Skeletal muscle satellite cell (primary cell): ENCODE measurements around the gene LRRC37A.
"Not testable (repeated sequence)": the region's sequence is repeated elsewhere in the genome, so short reads cannot be mapped to it uniquely, and the experiment has no call there.

ENCODE experiments used
- H3K27me3 ChIP-seq: 2 replicates; pipeline ENCODE4 v1.7.0; 2013; ENCODE audit warnings: low read length; ENCODE audit not compliant: control insufficient read depth, insufficient read depth
- H3K36me3 ChIP-seq: 2 replicates; pipeline ENCODE4 v1.7.0; 2013; ENCODE audit warnings: mild to moderate bottlenecking, control low read depth, low read length; ENCODE audit not compliant: insufficient read depth
- H3K4me1 ChIP-seq: 2 replicates; pipeline ENCODE4 v1.7.0; 2013; ENCODE audit warnings: low read length; ENCODE audit not compliant: control insufficient read depth, insufficient read depth
- H3K4me2 ChIP-seq: 2 replicates; pipeline ENCODE4 v1.7.0; 2013; ENCODE audit warnings: mild to moderate bottlenecking, low read length
- H3K4me3 ChIP-seq: 2 replicates; pipeline ENCODE4 v1.7.0; 2013; ENCODE audit warnings: low read length
- H3K9ac ChIP-seq: 2 replicates; pipeline ENCODE4 v1.7.0; 2013; ENCODE audit warnings: mild to moderate bottlenecking, low read depth, low read length, moderate library complexity
- H3K9me3 ChIP-seq: replicated peaks from 2 replicates; pipeline ENCODE4 v1.7.0; 2013; ENCODE audit warnings: mild to moderate bottlenecking, control low read depth, low read length

LRRC37A gene

DNA sequence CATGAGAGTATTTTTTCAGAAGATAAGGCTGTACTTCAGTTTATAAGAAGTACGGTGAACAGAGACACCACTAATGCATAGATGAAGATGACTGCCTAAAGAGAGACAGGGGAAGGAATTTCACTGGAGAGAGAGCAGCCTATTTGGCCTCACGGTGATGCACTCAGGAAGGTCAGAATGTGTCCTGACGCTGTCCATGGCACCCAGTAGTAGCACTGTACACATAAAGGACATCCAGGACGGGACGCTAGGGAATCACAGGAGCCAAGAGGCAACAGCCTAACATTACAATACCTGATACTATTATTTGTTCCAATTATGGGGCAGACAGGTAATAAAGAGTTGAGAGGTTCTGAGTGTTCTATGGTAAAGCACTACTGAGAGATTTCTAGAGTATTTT, 24.9 kb upstream of the LRRC37A start:
- Histone ChIP-seq H3K9ac (no peak overlapping the region), H3K36me3 (no peaks in the 10 kb centered on the region), H3K4me2 (no peak overlapping the region), H3K9me3 (no peaks in the 10 kb centered on the region), H3K4me3 (no peak overlapping the region), H3K4me1 (peaks cover 7% of the 10 kb centered on the region), H3K27me3 (peaks cover 39% of the 10 kb centered on the region)

DNA sequence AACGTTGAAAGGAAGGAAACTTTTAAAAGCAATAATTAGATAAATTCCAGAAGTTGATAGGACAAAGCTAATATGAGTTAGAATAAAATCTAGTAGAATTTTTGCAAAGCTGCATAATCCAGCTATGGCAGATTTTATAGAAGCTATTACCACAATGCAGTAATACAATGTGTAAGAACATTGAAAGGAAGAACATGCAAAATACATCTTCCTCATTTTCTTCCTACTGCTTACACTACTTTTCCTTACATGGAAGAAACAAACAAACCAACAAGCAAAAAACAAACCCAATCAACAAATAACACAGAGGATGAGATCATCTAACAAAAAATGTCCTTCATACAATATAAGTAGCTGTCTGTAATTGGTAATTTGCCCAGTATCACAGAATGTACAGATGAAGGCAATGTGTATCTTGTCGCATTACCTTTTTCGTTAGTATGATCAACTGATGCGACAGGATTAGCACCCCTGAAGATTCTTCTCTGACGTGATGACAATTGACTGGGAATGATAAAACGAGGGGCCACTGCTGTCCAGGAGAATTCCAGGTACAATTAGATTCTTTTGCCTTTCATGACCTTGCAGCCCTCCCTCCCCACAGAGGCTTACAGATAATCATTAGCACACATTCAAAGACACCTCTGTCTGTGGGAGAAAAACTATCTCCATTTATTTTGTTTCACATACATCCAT, 21.2 kb upstream of the LRRC37A start:
- Histone ChIP-seq H3K9ac (no peak overlapping the region), H3K4me3 (no peak overlapping the region), H3K4me2 (no peak overlapping the region), H3K36me3 (no peaks in the 10 kb centered on the region), H3K9me3 (no peaks in the 10 kb centered on the region), H3K4me1 (no peaks in the 10 kb centered on the region), H3K27me3 (peaks cover 39% of the 10 kb centered on the region)

- H3K4me3 ChIP-seq, result no peak overlapping the region
- no peak overlapping the region for H3K4me2 ChIP-seq
- H3K9me3 ChIP-seq, result no peaks in the 10 kb centered on the region
- peaks cover 39% of the 10 kb centered on the region for H3K27me3 ChIP-seq
- H3K9ac ChIP-seq, result no peak overlapping the region
- H3K36me3 ChIP-seq, result no peaks in the 10 kb centered on the region
- H3K4me1 ChIP-seq, result no peaks in the 10 kb centered on the region
Observed at GRCh38 chr17:46274238-46274637, 20.7 kb upstream of the LRRC37A start.

DNA sequence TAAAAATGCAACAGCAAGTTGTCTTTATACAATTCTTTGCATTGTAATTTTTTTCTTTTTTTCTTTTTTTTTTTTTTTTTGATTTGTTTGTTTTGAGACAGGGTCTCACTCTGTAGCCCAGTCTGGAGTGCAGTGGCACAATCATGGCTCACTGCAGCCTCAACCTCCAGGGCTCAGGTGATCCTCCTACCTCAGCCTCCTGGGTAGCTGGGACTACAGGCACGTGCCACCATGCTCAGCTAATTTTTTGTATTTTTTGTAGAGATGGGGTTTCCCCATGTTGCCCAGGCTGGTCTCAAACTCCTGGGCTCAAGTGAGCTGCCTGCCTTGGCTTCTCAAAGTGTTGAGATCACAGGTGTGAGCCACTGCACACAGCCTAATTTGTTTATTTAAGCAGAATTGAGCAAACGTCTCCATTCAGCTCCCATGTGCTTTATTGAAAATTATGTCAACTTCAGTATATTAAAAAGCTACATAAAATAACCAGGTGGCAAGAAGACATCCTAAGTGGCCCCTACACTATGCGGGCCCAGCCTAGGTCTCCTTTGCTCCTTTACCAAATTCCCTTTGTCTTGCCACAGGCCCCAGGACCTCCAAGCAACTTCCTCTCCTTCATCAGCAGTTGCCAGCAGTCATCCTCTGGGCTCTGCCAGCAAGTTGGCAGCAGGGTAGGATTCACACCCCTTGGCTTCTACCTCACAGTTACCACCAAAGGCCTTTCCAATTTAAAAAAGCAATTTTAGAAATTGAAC, 18.0 kb upstream of the LRRC37A start:
- H3K36me3 ChIP-seq, H3K4me2 ChIP-seq, H3K4me3 ChIP-seq: not testable (repeated sequence)

DNA sequence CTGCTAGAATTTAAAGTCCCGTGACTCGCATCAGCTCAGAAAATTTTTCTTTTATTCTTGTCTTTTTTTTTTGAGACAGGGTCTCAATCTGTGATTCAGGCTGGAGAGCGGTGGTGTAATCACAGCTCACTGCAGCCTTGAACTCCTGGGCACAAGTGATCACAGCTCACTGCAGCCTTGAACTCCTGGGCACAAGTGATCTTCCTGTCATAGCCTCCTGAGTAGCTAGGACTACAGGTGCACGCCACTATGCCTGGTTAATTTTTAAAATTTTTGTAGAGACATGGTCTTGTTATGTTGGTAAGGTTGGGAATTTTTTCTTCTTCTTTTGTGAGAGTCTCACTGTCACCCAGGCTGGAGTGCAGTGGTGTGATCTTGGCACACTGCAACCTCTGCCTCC, 13.6 kb upstream of the LRRC37A start:
- not testable (repeated sequence) for H3K9ac ChIP-seq, H3K4me3 ChIP-seq, H3K27me3 ChIP-seq, H3K36me3 ChIP-seq, H3K4me2 ChIP-seq, H3K4me1 ChIP-seq, H3K9me3 ChIP-seq

More for the DNA sequence above, 18.0 kb upstream of the LRRC37A start:
- not testable (repeated sequence) for H3K9ac ChIP-seq, H3K9me3 ChIP-seq, H3K4me1 ChIP-seq
- H3K27me3 ChIP-seq, result peaks cover 26% of the 10 kb centered on the region

- not testable (repeated sequence) for H3K9me3 ChIP-seq, H3K4me2 ChIP-seq, H3K4me3 ChIP-seq, H3K9ac ChIP-seq, H3K36me3 ChIP-seq, H3K27me3 ChIP-seq
- peaks cover 10% of the 10 kb centered on the region for H3K4me1 ChIP-seq
Observed at GRCh38 chr17:46282635-46283034, 12.3 kb upstream of the LRRC37A start.

- not testable (repeated sequence) for H3K4me2 ChIP-seq, H3K9me3 ChIP-seq, H3K36me3 ChIP-seq, H3K4me1 ChIP-seq, H3K4me3 ChIP-seq, H3K27me3 ChIP-seq, H3K9ac ChIP-seq
Observed at GRCh38 chr17:46284467-46284866, 10.5 kb upstream of the LRRC37A start.

DNA sequence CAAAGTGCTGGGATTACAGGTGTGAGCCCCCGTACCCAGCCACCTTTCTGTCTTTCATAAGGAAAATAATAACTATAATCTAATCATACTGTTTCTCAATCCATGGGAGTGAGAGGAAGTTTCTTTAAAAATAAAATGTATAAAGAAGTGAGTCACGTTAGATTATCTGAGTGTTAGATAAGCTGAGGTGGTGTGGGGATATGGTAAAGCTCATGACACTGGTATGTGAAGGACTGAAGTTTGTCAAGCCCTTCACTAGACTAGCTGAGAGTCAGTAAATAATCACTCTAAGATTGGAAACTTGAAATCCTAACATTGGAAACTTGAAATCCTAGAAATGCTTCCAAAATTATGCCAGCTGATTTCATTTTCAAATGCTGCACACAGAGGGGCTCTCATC, 9.4 kb upstream of the LRRC37A start:
- not testable (repeated sequence) for H3K36me3 ChIP-seq, H3K4me2 ChIP-seq, H3K9me3 ChIP-seq, H3K4me3 ChIP-seq, H3K9ac ChIP-seq, H3K4me1 ChIP-seq, H3K27me3 ChIP-seq

DNA sequence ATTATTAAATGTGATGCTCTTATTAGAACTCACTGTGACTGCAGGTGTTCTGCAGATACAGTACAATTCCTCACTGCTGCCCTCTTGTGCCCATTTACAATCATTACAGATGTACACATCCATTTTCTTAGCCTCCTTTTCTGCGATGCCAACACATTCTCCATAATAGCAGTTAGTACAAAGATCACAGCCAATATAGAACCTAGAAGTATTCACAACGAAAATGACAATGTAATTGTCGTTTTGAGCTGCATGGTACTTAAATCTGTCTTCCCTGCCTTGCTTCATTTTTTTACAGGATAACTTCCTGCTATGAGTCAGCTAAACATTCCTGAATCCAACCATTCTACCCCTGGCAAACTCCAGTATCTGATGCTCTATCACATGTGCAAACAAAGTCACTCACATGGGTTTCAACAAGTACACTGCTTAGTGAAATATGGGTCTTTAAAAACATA, 8.1 kb upstream of the LRRC37A start:
- peak overlapping the region; percentile 45 for H3K4me2 ChIP-seq
- not testable (repeated sequence) for H3K9ac ChIP-seq, H3K27me3 ChIP-seq, H3K4me3 ChIP-seq, H3K4me1 ChIP-seq, H3K36me3 ChIP-seq, H3K9me3 ChIP-seq

DNA sequence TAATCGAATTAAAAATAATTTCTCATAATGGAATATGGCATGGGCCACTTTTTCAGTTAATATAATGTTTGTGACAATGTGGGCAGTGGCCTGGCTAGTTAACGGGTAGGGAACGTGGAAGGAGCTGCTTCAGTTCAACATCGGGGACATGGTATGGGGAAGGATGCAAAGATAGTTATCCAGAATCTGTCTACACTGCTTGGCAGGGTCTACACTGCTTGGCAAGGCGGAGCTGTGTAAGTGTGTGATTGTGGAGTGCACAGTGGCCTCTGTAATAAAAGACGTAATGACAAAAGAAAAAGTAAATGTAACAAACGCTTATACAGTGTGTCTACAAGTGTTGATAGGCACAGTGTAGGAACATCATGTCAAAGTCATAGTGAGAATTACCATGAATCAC, 7.3 kb upstream of the LRRC37A start:
- H3K27me3 ChIP-seq, H3K36me3 ChIP-seq, H3K9me3 ChIP-seq, H3K4me1 ChIP-seq, H3K4me3 ChIP-seq, H3K9ac ChIP-seq, H3K4me2 ChIP-seq: not testable (repeated sequence)

DNA sequence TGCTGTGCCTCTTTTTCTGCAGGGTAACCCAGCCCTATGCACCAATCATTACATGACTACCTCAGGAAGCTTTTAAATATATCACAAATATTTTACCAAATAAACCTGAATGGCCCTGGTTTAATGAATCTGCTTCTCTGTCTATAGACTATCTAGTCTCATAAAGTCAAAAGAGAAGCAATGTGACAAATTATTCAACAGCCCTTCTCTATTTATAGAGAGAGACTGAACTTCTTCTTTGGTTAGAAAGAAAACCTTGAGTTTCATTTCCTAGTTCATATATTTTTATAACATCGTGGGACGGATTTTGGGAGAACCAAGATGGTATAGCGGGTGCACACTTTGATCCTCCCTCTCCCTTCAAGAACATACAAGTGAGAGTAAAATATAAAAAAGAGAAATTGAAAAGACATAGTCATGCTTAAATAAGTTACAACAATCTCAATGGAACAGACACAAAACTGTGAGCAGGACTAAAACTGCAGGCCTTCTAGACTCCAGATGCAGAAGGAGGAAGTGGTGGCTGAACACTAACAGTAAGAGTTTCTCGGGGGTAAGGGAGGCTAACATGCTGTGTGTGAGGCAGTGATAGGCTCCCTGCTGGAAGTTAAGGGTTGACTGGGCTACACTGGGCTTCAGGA, 3.9 kb upstream of the LRRC37A start:
- H3K9me3 ChIP-seq, H3K4me3 ChIP-seq, H3K4me1 ChIP-seq, H3K4me2 ChIP-seq, H3K36me3 ChIP-seq, H3K9ac ChIP-seq, H3K27me3 ChIP-seq: not testable (repeated sequence)

DNA sequence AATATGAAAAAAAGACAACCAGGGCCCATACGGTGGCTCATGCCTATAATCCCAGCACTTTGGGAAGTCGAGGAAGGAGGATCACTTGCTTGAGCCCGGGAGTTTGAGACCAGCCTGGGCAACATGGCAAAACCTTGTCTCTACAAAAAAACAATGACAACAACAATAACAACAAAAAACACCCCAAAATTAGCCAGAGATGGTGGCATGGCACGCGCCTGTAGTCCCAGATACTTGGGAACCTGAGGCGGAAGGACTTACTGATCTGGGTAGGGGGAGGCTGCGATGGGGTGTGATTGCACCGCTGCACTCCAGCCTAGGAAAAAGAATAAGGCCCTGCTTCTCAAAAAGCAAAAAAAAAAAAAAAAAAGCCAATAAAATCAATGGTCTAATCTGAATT, 3.3 kb upstream of the LRRC37A start:
- not testable (repeated sequence) for H3K4me3 ChIP-seq, H3K4me2 ChIP-seq, H3K36me3 ChIP-seq, H3K4me1 ChIP-seq, H3K9ac ChIP-seq, H3K27me3 ChIP-seq, H3K9me3 ChIP-seq
